SK-MEL-5 (cell line): ENCODE results near the gene ZNF202. TPM values are rescaled to one million over a fixed set of nuclear protein-coding genes. Genes with fewer than 3 reads are reported as not detected.

Experiments
- DNase-seq: peaks from one replicate; pipeline ENCODE4 v3.0.0-alpha.2; 2016; ENCODE audit warnings: low read depth, low spot score
- in situ Hi-C: cut with HindIII; loops from 2 replicates; pipeline ENCODE4 v1.10.0; 2016; ENCODE audit warnings: low sequenced_read_pairs, high pct_unique_total_duplicates, low pct_unique_long_range_greater_than_20kb
- small RNA-seq, 2 experiments: library from RNA; depleted of rRNA; stranded (forward); fragments of <200 nt; gene quantifications; one replicate each; pipeline ENCODE3, GENCODE V24; 2014
- total RNA-seq: library from RNA; depleted of rRNA; stranded (reverse); fragments of >200 nt; shearing (Covaris generic); gene quantifications from 2 replicates; pipeline ENCODE4 v1.2.3, GENCODE V29; 2014; rRNA removed

ZNF202 gene
- total RNA-seq, 1 experiment from 2014 or later = 5.8 TPM

GRCh38 chr11:123700772-123701171 is 40.7 kb downstream of the ZNF202 start:
- DNase-seq = no peak
- in situ Hi-C loops = no loop called here

- DNase-seq = no peak
- in situ Hi-C loops = no loop called here
Measured at GRCh38 chr11:123698546-123699127, 42.8 kb downstream of the ZNF202 start.

GRCh38 chr11:123696183-123696582 is 45.3 kb downstream of the ZNF202 start:
- in situ Hi-C loops = no loop called here
- no peak for DNase-seq

- no peak for DNase-seq
- in situ Hi-C loops = no loop called here
Measured at GRCh38 chr11:123695231-123695630, 46.2 kb downstream of the ZNF202 start.

GRCh38 chr11:123694551-123694950 is 46.9 kb downstream of the ZNF202 start:
- no peak for DNase-seq
- in situ Hi-C loops = no loop called here

GRCh38 chr11:123692961-123693360 is 48.5 kb downstream of the ZNF202 start:
- DNase-seq = no peak
- in situ Hi-C loops = no loop called here

- no peak for DNase-seq
Measured at GRCh38 chr11:123690485-123690884, 51.0 kb downstream of the ZNF202 start.

GRCh38 chr11:123684601-123685000 is 56.9 kb downstream of the ZNF202 start:
- DNase-seq = no peak
- in situ Hi-C loops = no loop called here

More at GRCh38 chr11:123690485-123690884, 51.0 kb downstream of the ZNF202 start:
- in situ Hi-C loops = no loop called here

- in situ Hi-C loops = no loop called here
- DNase-seq = no peak
Measured at GRCh38 chr11:123683428-123684170, 57.9 kb downstream of the ZNF202 start.

GRCh38 chr11:123682696-123683410 is 58.6 kb downstream of the ZNF202 start:
- DNase-seq = no peak
- in situ Hi-C loops = no loop called here

GRCh38 chr11:123681030-123681429 is 60.4 kb downstream of the ZNF202 start:
- in situ Hi-C loops = no loop called here
- DNase-seq = no peak

GRCh38 chr11:123678246-123678645 is 63.2 kb downstream of the ZNF202 start:
- DNase-seq = no peak
- in situ Hi-C loops = no loop called here

GRCh38 chr11:123677510-123677909 is 64.0 kb downstream of the ZNF202 start:
- in situ Hi-C loops = no loop called here
- DNase-seq = no peak

- in situ Hi-C loops = no loop called here
- no peak for DNase-seq
Measured at GRCh38 chr11:123674297-123674696, 67.2 kb downstream of the ZNF202 start.

Small RNA genes lying within 50 kb of the gene (small RNA-seq; reads per million reads assigned to genes)
- 0 reads per million in 2 experiments for gene RNU1-21P

Other genes starting within 250 kb of the ZNF202 start
- gene SCN3B, start 87.0 kb downstream of the ZNF202 start, total RNA-seq = 0.08 and 0.11 TPM in 2 replicates
- not detected in 2 replicates for gene OR6X1, start 12.9 kb upstream of the ZNF202 start, total RNA-seq
- gene OR6M1, start 64.7 kb upstream of the ZNF202 start, total RNA-seq = not detected in 2 replicates
- gene TMEM225, start 144.0 kb upstream of the ZNF202 start, total RNA-seq = not detected in 2 replicates
- not detected in 2 replicates for gene OR8D4, start 160.5 kb upstream of the ZNF202 start, total RNA-seq
- not detected in 2 replicates for gene OR4D5, start 198.0 kb upstream of the ZNF202 start, total RNA-seq
- gene OR6T1, start 202.2 kb upstream of the ZNF202 start, total RNA-seq = not detected in 2 replicates
- gene OR10S1, start 236.1 kb upstream of the ZNF202 start, total RNA-seq = not detected in 2 replicates